Ishikawa (cell line): Measurements from ENCODE around the gene FAM50A.

Source experiments
- CEBPB ChIP-seq: IDR thresholded peaks from 2 replicates; pipeline ENCODE4 v1.6.1; 2012
- CREB1 ChIP-seq: IDR thresholded peaks from 2 replicates; pipeline ENCODE4 v1.6.1; 2012; ENCODE audit warnings: low read depth
- EGR1 ChIP-seq: IDR thresholded peaks from 2 replicates; pipeline ENCODE4 v1.6.1; 2012
- EP300 ChIP-seq: IDR thresholded peaks from 2 replicates; pipeline ENCODE4 v1.6.1; 2012; ENCODE audit warnings: borderline replicate concordance
- FOXM1 ChIP-seq: IDR thresholded peaks from 2 replicates; pipeline ENCODE4 v1.6.1; 2012; ENCODE audit warnings: low read depth, borderline replicate concordance
- NFIC ChIP-seq: IDR thresholded peaks from 2 replicates; pipeline ENCODE4 v1.6.1; 2012
- RAD21 ChIP-seq: IDR thresholded peaks from 2 replicates; pipeline ENCODE4 v1.6.1; 2012; ENCODE audit warnings: low read depth
- TAF1 ChIP-seq: IDR thresholded peaks from 2 replicates; pipeline ENCODE4 v1.6.1; 2012; ENCODE audit warnings: low read depth, mild to moderate bottlenecking
- TCF12 ChIP-seq: IDR thresholded peaks from 2 replicates; pipeline ENCODE4 v1.6.1; 2012; ENCODE audit warnings: low read depth
- TEAD4 ChIP-seq: IDR thresholded peaks from 2 replicates; pipeline ENCODE4 v1.6.1; 2012
- YY1 ChIP-seq: IDR thresholded peaks from 2 replicates; pipeline ENCODE4 v1.6.1; 2012; ENCODE audit warnings: low read depth
- ZBTB7A ChIP-seq: IDR thresholded peaks from 2 replicates; pipeline ENCODE4 v1.6.1; 2012; ENCODE audit warnings: low read depth
- TF ChIP-seq, protein P1 (sequence below): IDR thresholded peaks from 2 replicates; pipeline ENCODE4 v1.6.1; 2012
- TF ChIP-seq, protein P2 (sequence below): IDR thresholded peaks from 2 replicates; pipeline ENCODE4 v1.6.1; 2012
- TF ChIP-seq, protein P3 (sequence below): IDR thresholded peaks from 2 replicates; pipeline ENCODE4 v1.6.1; 2012; ENCODE audit warnings: low read depth, mild to moderate bottlenecking

FAM50A gene

DNA sequence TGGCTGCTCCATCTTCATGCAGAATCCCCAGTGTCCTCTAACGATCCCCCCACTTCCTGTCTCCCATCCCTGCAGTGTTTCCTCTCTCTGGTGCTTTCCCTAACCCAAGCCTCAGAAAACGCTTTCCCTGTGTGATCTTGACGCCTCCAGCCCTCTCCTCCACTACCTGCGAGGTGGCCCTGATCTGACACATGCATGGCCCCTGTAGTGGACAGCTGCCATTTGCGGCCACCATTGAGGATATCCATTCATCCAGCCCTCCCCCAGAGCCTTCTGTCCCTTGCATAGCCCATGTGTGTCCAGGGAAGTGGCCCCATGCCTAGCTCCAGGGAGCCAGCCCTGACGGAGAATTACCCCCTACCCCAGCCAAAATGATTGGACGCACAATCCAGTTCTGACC, 39.4 kb downstream of the FAM50A start:
- TF ChIP-seq, protein P1, sequence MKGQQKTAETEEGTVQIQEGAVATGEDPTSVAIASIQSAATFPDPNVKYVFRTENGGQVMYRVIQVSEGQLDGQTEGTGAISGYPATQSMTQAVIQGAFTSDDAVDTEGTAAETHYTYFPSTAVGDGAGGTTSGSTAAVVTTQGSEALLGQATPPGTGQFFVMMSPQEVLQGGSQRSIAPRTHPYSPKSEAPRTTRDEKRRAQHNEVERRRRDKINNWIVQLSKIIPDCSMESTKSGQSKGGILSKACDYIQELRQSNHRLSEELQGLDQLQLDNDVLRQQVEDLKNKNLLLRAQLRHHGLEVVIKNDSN: no peak
- no peak for TF ChIP-seq CEBPB

DNA sequence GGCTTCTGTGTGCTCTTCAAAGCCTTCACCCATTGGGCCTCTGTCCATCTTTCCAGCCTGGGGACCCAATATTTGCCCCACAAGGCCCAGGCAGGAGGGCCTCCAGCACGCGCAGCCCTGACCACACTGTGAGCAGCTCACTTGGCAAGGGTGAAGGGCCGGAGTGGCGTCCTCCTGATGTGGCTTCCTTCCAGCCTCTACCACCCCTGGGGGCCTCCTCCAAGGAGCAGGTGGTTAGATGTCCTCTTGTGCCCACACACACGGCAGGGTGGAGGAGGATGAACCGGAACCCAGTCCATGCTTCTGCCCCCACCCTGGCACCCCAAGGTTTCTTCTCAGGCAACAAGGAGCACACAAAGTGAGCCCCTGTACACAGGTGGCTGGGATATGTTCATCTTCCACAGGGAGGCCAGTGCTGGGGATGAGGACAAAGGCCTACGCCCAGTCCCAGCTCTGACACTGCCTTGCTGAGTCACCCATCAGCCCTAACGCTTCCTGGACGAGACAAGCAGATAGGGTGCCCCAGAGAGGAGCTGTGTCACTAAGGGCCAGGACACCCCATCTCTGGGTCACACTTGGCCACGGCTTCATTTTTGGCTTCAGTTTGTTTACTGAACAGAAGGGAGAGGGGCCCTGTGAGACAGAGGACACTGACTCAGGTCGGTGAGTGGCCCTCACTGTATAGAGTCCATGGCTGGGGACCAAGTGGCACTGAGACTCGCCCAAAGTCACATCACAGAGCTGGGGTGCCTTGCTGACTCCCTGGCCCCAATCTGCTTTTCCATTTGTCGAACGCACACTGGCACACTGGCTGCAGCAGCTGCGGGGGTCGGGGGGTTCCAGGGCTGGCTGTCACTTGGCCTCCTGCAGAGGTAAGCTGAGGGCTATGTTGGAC, 40.6 kb downstream of the FAM50A start:
- no peak for TF ChIP-seq ZBTB7A
- no peak for TF ChIP-seq YY1
- TF ChIP-seq TEAD4: no peak
- TF ChIP-seq, protein P1: no peak
- no peak for TF ChIP-seq TCF12
- no peak for TF ChIP-seq RAD21
- no peak for TF ChIP-seq CREB1
- no peak for TF ChIP-seq FOXM1
- TF ChIP-seq, protein P2, sequence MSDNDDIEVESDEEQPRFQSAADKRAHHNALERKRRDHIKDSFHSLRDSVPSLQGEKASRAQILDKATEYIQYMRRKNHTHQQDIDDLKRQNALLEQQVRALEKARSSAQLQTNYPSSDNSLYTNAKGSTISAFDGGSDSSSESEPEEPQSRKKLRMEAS: no peak
- TF ChIP-seq CEBPB: no peak
- TF ChIP-seq, protein P3, sequence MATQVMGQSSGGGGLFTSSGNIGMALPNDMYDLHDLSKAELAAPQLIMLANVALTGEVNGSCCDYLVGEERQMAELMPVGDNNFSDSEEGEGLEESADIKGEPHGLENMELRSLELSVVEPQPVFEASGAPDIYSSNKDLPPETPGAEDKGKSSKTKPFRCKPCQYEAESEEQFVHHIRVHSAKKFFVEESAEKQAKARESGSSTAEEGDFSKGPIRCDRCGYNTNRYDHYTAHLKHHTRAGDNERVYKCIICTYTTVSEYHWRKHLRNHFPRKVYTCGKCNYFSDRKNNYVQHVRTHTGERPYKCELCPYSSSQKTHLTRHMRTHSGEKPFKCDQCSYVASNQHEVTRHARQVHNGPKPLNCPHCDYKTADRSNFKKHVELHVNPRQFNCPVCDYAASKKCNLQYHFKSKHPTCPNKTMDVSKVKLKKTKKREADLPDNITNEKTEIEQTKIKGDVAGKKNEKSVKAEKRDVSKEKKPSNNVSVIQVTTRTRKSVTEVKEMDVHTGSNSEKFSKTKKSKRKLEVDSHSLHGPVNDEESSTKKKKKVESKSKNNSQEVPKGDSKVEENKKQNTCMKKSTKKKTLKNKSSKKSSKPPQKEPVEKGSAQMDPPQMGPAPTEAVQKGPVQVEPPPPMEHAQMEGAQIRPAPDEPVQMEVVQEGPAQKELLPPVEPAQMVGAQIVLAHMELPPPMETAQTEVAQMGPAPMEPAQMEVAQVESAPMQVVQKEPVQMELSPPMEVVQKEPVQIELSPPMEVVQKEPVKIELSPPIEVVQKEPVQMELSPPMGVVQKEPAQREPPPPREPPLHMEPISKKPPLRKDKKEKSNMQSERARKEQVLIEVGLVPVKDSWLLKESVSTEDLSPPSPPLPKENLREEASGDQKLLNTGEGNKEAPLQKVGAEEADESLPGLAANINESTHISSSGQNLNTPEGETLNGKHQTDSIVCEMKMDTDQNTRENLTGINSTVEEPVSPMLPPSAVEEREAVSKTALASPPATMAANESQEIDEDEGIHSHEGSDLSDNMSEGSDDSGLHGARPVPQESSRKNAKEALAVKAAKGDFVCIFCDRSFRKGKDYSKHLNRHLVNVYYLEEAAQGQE: no peak
- TF ChIP-seq TAF1: no peak
- no peak for TF ChIP-seq NFIC
- TF ChIP-seq EGR1: no peak
- TF ChIP-seq EP300: no peak

DNA sequence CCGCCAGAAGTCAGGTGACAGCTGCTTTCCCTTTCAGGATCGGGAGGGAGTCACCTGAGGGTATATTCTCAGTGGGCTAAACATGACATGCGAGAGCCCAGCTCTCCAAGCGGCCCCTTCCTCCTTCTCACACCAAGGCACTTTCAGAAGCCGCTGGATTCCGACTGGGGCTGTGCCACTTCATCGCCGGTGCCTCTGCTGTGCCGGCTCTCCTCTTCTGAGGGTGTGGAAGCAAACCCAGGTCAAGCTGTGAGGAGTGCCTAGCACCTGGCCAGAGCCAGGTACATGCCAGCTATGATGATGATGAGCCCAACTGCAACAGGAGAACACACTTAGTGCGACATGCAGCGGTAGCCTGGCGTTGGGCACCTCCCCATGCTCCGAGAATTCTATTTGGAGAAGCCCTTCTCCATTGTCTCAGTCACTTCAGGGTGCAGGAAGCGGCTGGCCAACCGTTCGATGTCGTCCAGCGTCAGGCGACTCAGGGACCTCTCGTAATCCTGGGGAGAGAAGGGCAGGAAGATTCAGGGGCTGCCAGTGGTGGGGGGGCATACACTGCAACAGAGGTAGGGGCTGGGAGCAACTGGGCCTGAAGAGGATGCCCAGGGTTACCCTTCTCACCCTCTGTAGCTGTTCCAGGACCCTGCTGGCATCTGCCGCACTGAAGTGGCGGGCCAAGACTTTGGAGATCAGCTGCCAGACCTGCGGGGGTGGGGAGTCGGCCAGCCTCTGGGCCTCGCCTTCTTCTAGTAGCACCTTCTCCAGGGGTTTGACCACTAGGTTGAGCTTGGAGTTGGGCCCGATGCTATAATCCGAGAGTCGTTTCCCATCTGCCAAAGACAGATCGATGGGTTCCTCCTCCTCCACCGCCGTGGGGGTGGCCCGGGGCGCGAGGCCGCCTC, 41.5 kb downstream of the FAM50A start:
- TF ChIP-seq YY1: no peak
- no peak for TF ChIP-seq CREB1
- no peak for TF ChIP-seq TEAD4
- TF ChIP-seq, protein P2: no peak
- no peak for TF ChIP-seq ZBTB7A
- no peak for TF ChIP-seq RAD21
- TF ChIP-seq FOXM1: no peak
- TF ChIP-seq CEBPB: no peak
- TF ChIP-seq EP300: no peak
- no peak for TF ChIP-seq TAF1
- TF ChIP-seq, protein P3: no peak

DNA sequence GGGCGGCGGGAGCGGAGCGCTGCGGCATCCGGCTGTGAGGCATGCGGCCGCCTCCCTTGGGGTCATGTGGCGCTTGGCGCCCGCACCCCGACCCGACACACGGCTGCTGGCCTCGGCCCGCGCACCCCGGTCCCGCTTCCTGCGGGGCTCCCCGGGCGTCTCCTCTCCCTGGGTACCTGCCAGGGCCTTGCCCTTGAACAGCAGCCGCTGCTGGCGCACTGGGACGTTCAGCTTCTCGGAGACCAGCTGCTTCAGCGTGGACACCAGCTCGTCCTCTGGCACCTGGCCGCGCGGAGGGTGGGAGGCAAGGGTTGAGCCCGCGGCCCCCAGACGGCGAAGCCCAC, 42.1 kb downstream of the FAM50A start:
- no peak for TF ChIP-seq TAF1
- TF ChIP-seq, protein P1: peak; percentile 27

DNA sequence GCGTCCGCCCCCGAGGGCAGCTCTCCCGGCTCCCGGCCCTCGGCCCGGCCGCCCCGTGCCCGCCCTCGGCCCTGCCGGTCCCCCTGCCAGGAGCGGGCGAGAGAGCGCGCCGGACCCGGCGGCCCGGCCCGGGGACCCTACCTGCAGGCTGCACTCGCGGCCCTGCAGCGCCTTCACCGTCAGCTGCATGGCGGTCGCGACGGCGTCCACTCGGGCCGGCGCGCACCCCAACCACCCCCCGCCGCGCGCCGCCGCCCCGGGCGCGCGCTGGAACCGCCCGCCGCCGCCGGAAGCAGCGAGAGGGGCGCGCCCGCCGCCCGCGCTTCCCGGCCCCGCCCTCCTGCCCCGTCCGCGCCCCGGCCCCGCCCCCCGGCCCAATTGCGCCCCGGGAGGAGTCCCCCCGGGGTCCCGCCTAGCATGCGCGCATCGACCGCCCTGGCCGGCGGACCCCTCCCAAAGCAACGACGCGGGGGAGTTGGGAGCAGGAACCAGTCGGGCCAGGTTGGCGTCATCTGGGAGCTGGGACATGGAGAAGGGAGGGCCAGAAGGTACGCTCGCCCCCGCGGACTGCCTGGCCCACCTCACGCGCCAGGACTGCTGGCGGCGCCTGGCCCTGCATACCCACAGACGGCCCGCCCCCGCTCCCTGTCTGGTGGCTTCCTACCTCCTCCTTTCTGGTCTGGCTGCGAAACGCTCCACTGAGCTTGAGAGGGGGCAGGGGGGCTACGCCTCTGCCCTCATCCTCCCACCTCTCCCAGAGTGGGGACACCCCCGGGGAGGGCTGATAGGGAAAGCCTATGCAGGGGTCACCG, 42.7 kb downstream of the FAM50A start, which contains the start of gene UBL4A:
TSS of gene UBL4A (minus strand) at position 220 of the 812 bp plus-strand sequence. CDS start at position 189, 31 bp downstream.
- TF ChIP-seq TCF12 (peak; percentile 53; the same call in 1 of the 2 replicates), EGR1 (peak; percentile 88), EP300 (0 out of 2 replicates have a peak, but pooled peaks have one; percentile 24), ZBTB7A (peak; percentile 85), CEBPB (no peak; the same call in 1 of the 2 replicates), TEAD4 (0 out of 2 replicates have a peak, but pooled peaks have one; percentile 17), YY1 (no peak)
- TF ChIP-seq, protein P2: peak; percentile 50; the same call in 1 of the 2 replicates
